ENCODE results near the gene COBL. TPM values are rescaled to one million over a fixed set of nuclear protein-coding genes. Genes with fewer than 3 reads are reported as not detected.

Gene COBL
- total RNA-seq, 1 experiment from 2014 or later = 63.6 TPM

GRCh38 chr7:51289623-51290303 is 26.8 kb downstream of the COBL start:
- Mint-ChIP-seq H3K27me3 (ENCODE audit: insufficient read depth, unreplicated experiment) (no peaks in the 10 kb centered on the region), H3K27ac (ENCODE audit: unreplicated experiment) (peak overlapping the region; percentile 60), H3K4me1 (ENCODE audit: low read depth, unreplicated experiment) (peaks cover 29% of the 10 kb centered on the region), H3K4me3 (ENCODE audit: unreplicated experiment) (no peak overlapping the region), H3K36me3 (ENCODE audit: insufficient read depth, unreplicated experiment) (peaks cover 16% of the 10 kb centered on the region), H3K9me3 (ENCODE audit: unreplicated experiment) (no peaks in the 10 kb centered on the region)
- Histone ChIP-seq H3K4me1 (peaks cover 24% of the 10 kb centered on the region), H3K27me3 (replicated peaks; ENCODE audit: control insufficient read depth, insufficient read depth, low read length) (no peaks in the 10 kb centered on the region), H3K4me3 (ENCODE audit: low read depth, low read length) (no peak overlapping the region), H3K9me3 (peaks cover 7% of the 10 kb centered on the region; the same call in 1 of the 2 replicates), H3K36me3 (ENCODE audit: control insufficient read depth, insufficient read depth, low read length) (no peaks in the 10 kb centered on the region)
- no peak for DNase-seq
- POLR2A ChIA-PET = no interaction called here
- no TSS peak for BruUV-seq (replicated peaks)
- TF ChIP-seq, protein P1, sequence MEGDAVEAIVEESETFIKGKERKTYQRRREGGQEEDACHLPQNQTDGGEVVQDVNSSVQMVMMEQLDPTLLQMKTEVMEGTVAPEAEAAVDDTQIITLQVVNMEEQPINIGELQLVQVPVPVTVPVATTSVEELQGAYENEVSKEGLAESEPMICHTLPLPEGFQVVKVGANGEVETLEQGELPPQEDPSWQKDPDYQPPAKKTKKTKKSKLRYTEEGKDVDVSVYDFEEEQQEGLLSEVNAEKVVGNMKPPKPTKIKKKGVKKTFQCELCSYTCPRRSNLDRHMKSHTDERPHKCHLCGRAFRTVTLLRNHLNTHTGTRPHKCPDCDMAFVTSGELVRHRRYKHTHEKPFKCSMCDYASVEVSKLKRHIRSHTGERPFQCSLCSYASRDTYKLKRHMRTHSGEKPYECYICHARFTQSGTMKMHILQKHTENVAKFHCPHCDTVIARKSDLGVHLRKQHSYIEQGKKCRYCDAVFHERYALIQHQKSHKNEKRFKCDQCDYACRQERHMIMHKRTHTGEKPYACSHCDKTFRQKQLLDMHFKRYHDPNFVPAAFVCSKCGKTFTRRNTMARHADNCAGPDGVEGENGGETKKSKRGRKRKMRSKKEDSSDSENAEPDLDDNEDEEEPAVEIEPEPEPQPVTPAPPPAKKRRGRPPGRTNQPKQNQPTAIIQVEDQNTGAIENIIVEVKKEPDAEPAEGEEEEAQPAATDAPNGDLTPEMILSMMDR (IDR thresholded peaks at IDR 0.05; ENCODE audit: insufficient read depth in 1 of 2, low read depth in 1 of 2, low read length in 1 of 2, severe bottlenecking in 1 of 2, unreplicated experiment in 1 of 2) = no peak
- CTCF ChIA-PET = no interaction called here
- intact Hi-C loops (cut with micrococcal nuclease; ENCODE audit: unreplicated experiment) = no loop called here

DNA sequence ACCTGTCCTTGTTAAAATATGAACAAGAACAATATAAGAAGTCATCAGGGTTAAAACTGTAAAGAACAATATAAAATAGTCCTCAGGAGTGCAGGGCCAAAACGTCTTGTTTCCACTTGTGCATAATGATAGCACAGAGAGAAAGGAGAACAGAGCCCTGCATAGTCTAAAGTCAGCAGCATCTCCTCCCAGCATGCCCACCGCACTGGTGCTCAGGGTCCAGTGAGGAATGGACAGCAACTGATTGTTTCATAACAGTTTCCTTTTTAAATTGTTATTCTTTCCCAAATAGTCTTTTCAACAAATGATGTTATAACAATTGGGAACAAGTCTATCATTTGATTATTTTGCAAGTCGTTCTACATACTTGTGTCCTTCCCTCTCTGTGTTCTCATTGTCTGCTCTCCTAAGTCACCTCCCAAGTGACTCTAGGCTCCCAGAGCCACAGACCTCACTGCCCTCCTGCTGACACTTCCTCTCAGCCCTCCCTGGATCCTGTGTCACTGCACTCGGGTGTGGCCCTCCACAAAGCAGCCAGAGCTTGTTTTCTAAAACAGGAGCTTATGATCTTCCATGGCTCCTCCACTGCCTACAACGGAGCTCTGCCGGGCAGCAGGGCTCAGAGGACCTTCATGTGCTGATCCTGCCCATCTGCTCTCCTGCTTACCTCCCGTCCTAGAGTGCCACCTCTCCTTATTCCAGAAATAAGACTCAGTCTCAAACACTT is 27.6 kb downstream of the COBL start:
- ChIA-PET CTCF (interaction anchor here (0.5 to 0.7 kb wide), 2 partner anchors 9 to 131 kb away, joined by 3 read pairs; no protein-coding TSS in a partner anchor), POLR2A (no interaction called here)
- no peak for DNase-seq
- H3K9me3 Mint-ChIP-seq (ENCODE audit: unreplicated experiment) = no peaks in the 10 kb centered on the region
- H3K4me3 Mint-ChIP-seq (ENCODE audit: unreplicated experiment) = no peak overlapping the region
- Histone ChIP-seq H3K36me3 (ENCODE audit: control insufficient read depth, insufficient read depth, low read length) (no peaks in the 10 kb centered on the region), H3K4me1 (peaks cover 24% of the 10 kb centered on the region), H3K9me3 (peaks cover 10% of the 10 kb centered on the region; the same call in 1 of the 2 replicates), H3K27me3 (replicated peaks; ENCODE audit: control insufficient read depth, insufficient read depth, low read length) (no peaks in the 10 kb centered on the region), H3K4me3 (ENCODE audit: low read depth, low read length) (no peak overlapping the region)
- H3K27ac Mint-ChIP-seq (ENCODE audit: unreplicated experiment) = peak overlapping the region; percentile 60
- peaks cover 16% of the 10 kb centered on the region for H3K36me3 Mint-ChIP-seq (ENCODE audit: insufficient read depth, unreplicated experiment)
- H3K4me1 Mint-ChIP-seq (ENCODE audit: low read depth, unreplicated experiment) = peaks cover 29% of the 10 kb centered on the region
- no TSS peak for BruUV-seq (replicated peaks)
- H3K27me3 Mint-ChIP-seq (ENCODE audit: insufficient read depth, unreplicated experiment) = no peaks in the 10 kb centered on the region
- TF ChIP-seq, protein P1 (IDR thresholded peaks at IDR 0.05; ENCODE audit: insufficient read depth in 1 of 2, low read depth in 1 of 2, low read length in 1 of 2, severe bottlenecking in 1 of 2, unreplicated experiment in 1 of 2) = no peak
- intact Hi-C loops (cut with micrococcal nuclease; ENCODE audit: unreplicated experiment) = no loop called here

DNA sequence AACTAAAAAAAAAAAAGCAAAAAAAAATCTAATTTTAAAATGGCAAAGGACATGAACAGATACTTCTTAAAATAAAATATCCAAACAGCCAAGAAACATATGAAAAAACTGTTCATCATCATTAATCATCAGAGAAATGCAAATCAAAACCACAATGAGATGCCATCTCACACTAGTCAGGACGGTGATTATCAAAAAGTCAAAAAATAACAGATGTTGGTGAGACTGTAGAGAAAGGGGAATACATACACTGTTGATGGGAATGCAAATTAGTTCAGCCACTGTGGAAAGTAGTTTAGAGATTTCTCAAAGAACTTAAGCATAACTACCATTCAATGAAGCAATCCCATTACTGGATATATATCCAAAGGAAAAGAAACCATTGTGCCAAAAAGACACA is 30.2 kb downstream of the COBL start:
- Mint-ChIP-seq H3K4me1 (ENCODE audit: low read depth, unreplicated experiment) (peaks cover 29% of the 10 kb centered on the region), H3K27me3 (ENCODE audit: insufficient read depth, unreplicated experiment) (no peaks in the 10 kb centered on the region), H3K9me3 (ENCODE audit: unreplicated experiment) (peaks cover 10% of the 10 kb centered on the region), H3K4me3 (ENCODE audit: unreplicated experiment) (no peak overlapping the region), H3K27ac (ENCODE audit: unreplicated experiment) (no peak overlapping the region), H3K36me3 (ENCODE audit: insufficient read depth, unreplicated experiment) (peaks cover 25% of the 10 kb centered on the region)
- H3K36me3 ChIP-seq (ENCODE audit: control insufficient read depth, insufficient read depth, low read length) = no peaks in the 10 kb centered on the region
- no peak for DNase-seq
- H3K4me1 ChIP-seq = peaks cover 23% of the 10 kb centered on the region
- ChIA-PET CTCF (interaction anchor here (0.5 to 0.7 kb wide), 2 partner anchors 33 to 879 kb away, joined by 3 to 4 read pairs; no protein-coding TSS in a partner anchor), POLR2A (interaction anchor here (0.6 kb wide), 1 partner anchor 57 kb away, joined by 3 read pairs; no protein-coding TSS in a partner anchor)
- no TSS peak for BruUV-seq (replicated peaks)
- peaks cover 10% of the 10 kb centered on the region; the same call in 1 of the 2 replicates for H3K9me3 ChIP-seq
- no peaks in the 10 kb centered on the region for H3K27me3 ChIP-seq (replicated peaks; ENCODE audit: control insufficient read depth, insufficient read depth, low read length)
- intact Hi-C loops (cut with micrococcal nuclease; ENCODE audit: unreplicated experiment) = no loop called here
- no peak overlapping the region for H3K4me3 ChIP-seq (ENCODE audit: low read depth, low read length)
- TF ChIP-seq, protein P1 (IDR thresholded peaks at IDR 0.05; ENCODE audit: insufficient read depth in 1 of 2, low read depth in 1 of 2, low read length in 1 of 2, severe bottlenecking in 1 of 2, unreplicated experiment in 1 of 2) = no peak

Measured in Caco-2 (cell line).